NK-92 (cell line): ENCODE data around the gene UGT1A10.
"Not testable (repeated sequence)": the region's sequence is repeated elsewhere in the genome, so short reads cannot be mapped to it uniquely, and the experiment has no call there.

Source experiments
- DNase-seq: peaks from one replicate; lab custom pipeline; 2025; ENCODE audit not compliant: unreplicated experiment; lab: John Stamatoyannopoulos, UW

UGT1A10 gene

DNA sequence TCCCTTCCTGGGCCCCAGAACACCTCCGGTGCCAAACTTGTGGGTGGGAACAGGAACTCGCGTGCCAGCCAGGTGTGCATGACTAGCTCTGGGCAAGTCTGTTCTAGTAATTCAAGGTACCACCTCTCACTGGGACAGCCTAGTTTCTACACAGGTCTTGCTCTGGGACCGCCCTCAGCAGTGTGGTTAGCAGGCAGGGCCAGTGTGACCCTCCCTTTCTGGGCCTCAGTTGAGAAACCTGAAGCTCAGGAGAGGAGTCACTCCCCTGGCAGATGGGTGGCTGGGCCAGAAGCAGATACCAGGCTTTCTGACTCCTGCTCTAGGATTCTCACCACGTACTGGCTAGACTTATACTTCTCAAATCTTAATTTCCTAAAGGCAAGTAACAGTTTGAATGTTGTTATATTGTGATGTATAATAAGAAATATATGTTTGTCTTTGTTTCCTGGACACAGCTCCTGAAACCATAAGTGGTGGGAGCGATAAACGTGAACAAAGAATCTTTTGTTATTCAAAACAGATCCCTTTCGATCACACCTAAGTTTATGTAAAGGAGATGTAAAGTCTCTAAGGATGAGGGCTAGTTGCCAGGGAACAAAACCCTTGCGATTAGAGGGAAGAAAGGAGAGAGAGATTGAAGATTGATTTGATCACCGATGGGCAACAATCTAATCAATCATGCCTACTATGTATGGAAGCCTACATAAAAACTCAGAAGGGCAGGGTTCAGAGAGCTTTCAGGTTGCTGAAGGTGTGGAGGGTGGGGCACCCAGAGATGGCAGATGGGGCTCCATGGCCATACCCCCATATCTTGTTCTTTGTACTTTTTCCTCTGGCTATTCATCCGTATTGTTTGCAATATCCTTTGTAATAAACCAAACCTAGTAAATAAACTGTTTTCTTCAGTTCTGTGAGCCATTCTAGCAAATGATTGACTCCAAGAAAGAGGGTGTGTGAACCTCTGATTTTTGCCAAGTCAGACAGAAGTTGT, 55.5 kb downstream of the UGT1A10 start:
- no peak for DNase-seq

DNA sequence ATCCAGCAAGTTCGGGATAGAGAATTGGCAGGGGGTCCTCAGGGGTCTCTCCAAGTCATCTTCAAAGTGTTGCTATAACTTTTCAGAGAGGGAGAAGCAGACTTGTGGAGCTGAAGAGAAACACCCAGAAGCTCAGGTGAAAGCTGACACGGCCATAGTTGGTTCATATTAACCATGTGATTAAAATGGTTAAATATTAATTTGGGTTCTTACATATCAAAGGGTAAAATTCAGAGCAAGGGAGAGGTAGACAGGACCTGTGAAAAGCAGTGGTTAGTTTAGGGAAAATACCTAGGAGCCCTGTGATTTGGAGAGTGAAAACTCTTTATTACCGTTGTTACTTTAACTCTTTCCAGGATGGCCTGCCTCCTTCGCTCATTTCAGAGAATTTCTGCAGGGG, 56.4 kb downstream of the UGT1A10 start, which contains the start of gene UGT1A6:
TSS of gene UGT1A6 (plus strand) at position 243 of the 400 bp plus-strand sequence. CDS start at position 358, 115 bp downstream.
- no peak for DNase-seq

DNA sequence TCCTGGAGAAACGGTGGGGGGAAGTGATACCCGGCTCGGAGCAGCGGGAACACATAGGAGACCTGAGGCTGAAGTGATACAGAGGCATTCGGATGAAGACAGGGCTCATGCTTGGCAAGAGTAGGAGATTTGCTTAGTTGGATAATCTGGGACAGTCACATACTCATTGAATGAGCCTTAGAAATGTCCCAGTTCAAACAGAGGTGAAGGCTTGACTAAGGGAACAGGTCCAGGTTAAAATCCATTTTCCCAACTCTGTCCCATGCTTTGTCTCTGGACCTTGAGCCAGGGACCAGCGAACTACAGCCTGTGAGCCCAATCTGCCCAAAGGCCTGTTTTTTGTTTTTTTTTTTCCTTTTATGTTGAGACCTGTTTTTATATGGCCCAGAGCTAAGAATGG, 57.7 kb downstream of the UGT1A10 start:
- no peak for DNase-seq

DNA sequence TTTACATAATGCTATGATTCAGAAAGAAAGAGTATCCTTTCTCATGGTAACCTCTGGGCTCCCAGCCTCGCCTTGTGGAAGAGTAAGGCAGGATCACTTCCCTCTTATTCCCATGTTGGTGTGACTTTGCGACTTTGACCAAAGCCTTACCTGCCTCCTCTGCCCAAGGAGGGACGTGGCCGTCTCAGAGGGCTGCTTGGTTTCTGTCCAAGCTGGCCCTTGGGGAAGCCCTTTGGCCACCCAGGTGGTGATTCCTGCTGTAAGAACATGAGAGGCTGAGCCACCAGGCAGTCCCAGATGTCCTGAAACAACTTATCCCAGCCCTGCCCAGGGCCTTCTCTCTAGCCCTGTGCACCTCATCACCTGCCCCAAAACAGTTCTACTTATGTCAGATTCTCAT, 62.5 kb downstream of the UGT1A10 start:
- DNase-seq = no peak

DNA sequence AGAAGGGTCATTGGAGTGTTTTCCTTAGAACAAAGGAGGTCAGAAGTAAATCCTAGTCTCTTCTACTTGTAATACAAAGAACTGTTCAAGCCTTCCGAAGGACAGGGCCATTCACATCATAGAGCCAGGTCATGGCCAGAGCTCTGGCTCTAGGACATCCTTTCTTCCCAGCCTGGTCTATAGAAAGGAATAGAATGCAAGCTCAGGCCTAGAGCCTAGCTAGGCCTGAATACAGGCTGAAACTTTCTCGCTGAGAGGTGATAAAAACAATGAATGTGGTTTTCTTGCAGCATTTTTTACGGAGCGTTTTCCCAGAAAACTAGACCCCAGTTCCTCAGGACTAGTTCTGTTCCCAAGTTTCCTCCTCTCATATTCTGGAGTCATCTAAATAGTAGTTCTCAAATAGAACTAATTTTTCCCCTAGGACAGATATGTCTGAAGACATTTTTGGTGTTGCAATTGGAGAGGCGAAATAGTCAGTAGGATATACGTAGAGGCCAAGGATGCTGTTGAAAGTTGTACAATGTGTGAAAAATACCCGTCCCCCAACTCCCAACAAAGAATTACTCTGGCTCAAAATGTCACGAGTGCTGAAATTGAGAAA, 63.3 kb downstream of the UGT1A10 start:
- no peak for DNase-seq

DNA sequence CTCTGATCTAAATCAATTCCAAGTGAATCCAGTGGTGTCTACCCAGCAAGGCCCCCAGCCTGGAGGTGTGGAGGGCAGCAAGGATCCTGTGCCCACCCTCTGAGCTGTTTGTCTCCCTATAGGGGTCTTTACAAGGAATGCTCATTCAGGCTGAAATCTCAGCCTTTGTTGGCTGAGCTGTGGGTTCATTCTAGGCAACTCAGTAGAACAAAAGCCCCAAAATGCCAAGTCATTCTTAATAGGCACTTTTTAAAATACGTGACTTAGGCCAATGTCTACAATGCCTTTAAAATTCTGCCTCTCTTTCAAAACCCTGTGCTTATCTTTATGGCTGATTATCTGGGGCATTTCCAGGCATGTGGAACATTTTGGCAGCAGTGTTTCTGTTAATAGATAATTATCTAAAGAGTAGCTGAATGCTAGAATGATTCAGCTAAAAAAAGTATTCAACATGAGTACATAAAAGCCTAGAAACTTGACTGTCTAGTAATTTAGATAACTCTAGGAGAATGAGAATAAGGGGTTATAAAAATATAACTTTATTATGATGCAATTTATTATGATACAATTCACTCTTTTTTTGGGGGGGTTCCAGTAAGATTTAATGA, 63.9 kb downstream of the UGT1A10 start:
- no peak for DNase-seq

DNA sequence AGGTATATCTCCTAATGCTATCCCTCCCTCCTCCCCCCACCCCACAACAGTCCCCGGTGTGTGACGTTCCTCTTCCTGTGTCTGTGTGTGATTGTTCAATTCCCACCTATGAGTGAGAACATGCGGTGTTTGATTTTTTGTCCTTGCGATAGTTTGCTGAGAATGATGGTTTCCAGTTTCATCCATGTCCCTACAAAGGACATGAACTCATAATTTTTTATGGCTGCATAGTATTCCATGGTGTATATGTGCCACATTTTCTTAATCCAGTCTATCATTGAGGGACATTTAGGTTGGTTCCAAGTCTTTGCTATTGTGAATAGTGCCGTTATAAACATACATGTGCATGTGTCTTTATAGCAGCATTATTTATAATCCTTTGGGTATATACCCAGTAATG, 64.6 kb downstream of the UGT1A10 start:
- DNase-seq = not testable (repeated sequence)

DNA sequence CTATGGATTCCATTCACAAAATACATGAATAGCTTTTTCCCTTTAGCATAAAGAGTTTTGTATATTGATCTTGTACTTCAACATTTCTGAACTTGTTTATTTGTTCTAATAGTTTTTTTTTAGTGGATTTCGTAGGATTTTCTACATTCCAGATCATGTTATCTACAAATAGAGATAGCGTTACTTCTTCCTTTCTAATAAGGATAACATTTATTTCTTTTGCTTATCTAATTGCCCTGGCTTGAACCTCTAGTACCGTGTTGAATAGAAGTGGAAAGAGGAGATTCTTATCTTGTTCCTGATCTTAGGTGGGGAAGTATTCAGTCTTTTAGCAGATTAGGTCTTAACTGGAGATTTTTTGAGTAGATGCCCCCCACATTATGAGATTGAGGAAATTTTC, 66.0 kb downstream of the UGT1A10 start:
- DNase-seq = no peak

DNA sequence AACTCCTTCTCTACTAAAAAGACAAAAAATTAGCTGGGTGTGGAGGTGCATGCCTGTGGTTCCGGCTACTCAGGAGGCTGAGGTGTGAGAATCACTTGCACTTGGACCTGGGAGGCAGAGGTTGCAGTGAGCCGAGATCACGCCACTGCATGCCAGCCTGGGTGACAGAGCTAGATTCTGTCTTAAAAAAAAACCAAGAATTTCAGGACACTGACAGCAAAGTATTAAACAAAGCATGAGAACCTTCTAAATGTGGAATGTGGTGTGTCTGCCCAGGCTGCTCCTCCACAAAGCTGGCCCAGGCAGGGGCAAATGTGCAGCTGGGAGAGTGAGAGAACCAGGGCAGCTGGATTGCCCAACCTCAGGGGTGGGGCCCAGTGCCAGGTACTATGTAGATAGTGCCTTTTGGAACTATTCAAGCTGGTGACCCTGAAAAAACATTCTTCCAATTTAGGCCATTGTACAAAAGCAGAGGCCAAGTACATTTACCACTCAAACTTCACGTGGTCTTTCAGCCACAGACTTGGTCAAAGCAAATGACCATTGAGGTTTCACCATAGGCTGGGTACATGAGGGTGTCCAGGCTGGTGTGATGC, 69.8 kb downstream of the UGT1A10 start:
- DNase-seq = no peak

DNA sequence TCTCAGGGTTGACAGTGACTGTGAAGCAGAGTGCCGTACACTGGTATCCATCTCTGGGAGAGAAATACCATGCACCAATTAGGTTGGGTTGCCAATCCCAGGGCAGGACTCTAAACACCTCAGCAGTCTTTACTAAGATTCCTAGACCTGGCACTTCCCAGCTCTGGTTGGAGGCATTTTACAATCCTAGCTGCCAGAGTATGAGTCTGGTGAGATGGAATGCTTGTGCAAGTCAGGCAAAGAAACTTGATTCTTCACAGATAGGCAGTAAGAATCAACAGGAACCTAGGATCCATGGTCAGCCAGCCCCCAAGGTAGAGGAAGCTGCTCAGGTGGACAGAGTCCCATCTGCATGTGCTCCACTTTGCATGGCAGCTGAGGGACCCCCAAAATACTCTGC, 70.5 kb downstream of the UGT1A10 start:
- no peak for DNase-seq

DNA sequence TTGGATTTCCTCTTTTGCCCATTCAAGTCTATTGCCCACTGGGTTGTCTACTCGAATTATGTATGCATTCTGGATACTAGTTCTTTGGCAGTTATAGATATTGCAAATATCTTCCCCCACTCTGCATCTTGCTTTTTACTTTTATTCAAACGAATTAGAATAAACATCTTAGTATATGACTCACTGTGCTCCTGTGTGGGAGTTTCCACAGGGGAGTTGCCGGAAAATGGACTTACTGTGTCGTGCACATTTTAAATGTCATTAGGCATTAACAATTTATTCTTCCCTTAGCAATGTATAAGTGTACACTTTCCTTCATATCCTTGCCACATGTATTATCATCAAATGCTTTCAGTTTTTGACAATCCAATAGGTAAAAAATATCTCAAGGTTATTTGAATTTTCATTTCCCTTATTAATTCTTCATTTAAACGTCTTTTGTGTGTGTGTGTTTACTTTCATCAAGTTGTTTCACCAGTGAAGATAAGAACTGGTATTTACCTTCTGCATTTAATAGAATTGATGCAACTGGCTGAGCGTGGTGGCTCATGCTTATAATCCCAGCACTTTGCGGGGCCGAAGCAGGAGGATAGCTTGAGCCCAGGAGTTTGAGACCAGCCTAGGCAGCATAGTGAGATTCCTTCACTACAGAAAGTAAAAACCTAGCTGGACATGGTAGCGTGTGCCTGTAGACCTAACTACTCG, 71.8 kb downstream of the UGT1A10 start:
- no peak for DNase-seq

DNA sequence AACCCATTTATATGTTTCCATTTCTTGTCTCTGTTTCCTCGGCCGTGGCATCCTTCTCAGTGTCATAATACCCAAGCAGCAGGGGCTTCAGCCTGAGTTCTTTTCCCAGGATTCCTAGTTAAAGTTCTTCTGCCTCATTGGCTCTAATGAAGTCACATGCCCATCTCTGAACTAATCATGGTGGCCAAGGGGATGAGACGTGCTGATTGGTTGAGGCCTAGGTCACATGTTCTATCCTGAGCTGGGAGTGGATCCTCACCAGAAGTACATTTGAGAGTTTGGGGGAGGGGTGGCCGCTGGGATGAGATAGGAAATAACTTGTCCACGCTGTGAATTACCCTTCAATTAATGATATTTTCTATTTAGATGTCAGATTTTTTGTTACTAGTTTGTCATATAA, 72.7 kb downstream of the UGT1A10 start:
- DNase-seq = no peak

DNA sequence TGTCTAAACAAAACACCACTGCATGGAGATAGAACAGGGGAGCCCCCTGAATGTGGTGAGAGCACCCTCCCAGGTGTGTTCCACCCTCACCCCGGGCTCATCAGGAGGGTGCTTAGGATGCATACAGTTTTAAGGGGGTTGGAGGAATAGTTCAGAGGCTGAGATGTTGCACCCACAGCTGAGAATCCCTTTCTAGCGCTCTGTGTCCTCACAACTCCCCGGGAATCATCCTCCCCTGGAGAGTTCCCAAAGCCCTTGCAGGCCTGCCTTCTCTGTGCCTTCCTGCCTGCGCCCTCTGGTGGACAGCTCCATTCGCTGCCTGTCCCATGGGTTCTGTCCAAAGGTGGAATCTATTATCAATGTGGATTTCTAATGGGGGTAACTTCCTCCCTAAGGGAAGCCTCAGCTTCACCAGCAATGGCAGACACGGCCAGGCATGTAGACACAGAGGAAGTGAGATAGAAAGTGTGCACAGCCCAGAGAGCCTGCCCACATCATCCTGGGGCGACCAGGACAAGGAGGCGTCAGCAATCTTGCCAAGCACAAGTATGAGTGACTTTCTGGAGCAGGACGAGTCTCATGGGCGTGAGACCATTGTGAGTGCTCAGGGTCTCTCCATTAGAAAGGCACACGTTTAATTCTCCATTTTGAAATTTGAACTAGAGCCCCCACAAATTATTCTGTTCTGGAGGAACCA, 75.2 kb downstream of the UGT1A10 start:
- DNase-seq = no peak

DNA sequence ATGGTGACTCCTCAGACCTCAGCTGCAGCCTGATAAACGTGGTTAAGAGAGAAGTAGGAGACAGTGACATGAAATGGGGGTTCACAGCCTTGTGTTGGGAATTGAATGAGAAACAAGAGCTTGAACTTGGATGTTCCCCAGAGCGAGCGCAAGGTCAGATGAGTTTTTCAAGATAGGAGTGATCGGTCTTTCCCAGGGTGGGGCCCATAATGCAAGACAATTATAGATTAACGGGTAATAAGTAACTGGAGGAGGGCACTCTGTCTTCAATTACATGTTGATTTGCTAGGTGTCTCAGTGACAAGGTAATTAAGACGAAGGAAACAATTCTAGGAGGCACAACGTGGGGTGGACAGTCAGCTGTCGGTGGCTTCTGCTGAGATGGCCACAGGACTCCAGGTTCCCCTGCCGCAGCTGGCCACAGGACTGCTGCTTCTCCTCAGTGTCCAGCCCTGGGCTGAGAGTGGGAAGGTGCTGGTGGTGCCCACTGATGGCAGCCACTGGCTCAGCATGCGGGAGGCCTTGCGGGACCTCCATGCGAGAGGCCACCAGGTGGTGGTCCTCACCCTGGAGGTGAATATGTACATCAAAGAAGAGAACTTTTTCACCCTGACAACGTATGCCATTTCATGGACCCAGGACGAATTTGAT, 76.5 kb downstream of the UGT1A10 start, which contains the start of gene UGT1A5:
TSS of gene UGT1A5 (plus strand) at position 297 of the 651 bp plus-strand sequence. CDS start at position 382, 85 bp downstream.
- DNase-seq = no peak

DNA sequence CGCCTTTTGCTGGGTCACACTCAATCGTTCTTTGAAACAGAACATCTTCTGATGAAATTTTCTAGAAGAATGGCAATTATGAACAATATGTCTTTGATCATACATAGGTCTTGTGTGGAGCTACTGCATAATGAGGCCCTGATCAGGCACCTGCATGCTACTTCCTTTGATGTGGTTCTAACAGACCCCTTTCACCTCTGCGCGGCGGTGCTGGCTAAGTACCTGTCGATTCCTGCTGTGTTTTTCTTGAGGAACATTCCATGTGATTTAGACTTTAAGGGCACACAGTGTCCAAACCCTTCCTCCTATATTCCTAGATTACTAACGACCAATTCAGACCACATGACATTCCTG, 77.0 kb downstream of the UGT1A10 start:
- no peak for DNase-seq

DNA sequence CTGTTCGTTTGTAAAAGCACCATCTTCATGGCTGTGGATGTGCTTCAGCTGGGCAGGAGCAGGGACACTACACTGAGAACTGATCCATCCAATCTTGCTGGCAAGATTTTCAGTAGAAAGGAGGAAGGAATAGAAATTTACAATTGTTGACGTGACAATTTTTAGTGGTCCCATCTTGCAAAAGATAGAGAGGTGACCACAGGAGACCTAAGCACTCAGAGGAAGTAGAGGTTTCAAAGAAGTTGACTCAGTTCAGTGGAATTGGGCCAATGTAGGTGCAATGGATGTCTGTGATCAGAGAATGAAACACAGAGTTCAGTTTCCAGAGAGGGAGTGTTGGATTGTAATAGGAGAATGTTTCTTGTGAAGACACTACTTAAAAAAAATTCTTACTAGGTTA, 77.9 kb downstream of the UGT1A10 start:
- no peak for DNase-seq

DNA sequence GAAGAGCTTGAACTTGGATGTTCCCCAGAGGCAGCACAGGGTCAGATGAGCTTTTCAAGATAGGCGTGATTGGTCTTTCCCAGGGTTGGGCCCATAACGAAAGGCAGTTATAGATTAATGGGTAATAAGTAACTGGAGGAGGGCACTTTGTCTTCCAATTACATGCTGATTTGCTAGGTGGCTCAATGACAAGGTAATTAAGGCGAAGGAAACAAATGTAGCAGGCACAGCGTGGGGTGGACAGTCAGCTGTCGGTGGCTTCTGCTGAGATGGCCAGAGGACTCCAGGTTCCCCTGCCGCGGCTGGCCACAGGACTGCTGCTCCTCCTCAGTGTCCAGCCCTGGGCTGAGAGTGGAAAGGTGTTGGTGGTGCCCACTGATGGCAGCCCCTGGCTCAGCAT, 82.3 kb downstream of the UGT1A10 start, which contains the start of gene UGT1A4:
TSS of gene UGT1A4 (plus strand) at position 185 of the 400 bp plus-strand sequence. CDS start at position 270, 85 bp downstream.
- no peak for DNase-seq

DNA sequence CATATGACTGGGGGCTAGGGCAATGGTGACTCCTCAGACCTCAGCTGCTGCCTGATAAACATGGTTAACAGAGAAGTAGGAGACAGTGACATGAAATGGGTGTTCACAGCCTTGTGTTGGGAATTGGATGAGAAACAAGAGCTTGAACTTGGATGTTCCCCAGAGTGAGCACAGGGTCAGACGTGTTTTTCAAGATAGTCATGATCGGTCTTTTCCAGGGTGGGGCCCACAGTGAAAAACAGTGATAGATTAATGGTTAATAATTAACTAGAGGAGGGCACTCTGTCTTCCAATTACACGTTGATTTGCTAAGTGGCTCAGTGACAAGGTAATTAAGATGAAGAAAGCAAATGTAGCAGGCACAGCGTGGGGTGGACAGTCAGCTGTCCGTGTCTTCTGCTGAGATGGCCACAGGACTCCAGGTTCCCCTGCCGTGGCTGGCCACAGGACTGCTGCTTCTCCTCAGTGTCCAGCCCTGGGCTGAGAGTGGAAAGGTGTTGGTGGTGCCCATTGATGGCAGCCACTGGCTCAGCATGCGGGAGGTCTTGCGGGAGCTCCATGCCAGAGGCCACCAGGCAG, 92.6 kb downstream of the UGT1A10 start, which contains the start of gene UGT1A3:
TSS of gene UGT1A3 (plus strand) at position 320 of the 579 bp plus-strand sequence. CDS start at position 405, 85 bp downstream.
- DNase-seq = no peak
